CD14-positive monocyte (primary cell): ENCODE data around the gene SCCPDH. TPM values are rescaled to one million over a fixed set of nuclear protein-coding genes. Genes with fewer than 3 reads are reported as not detected.

Source experiments
- DNase-seq, 3 donors: peaks; one replicate each; pipeline ENCODE4 v3.0.0-alpha.2; 2011 to 2022
- H2AFZ ChIP-seq: 2 replicates; pipeline ENCODE4 v1.6.0; 2012; ENCODE audit warnings: mild to moderate bottlenecking, low read depth, low read length, inconsistent platforms; ENCODE audit not compliant: insufficient read depth, poor library complexity, severe bottlenecking
- H3K27ac ChIP-seq, 2 donors: 1 replicate in 1 of 2; 2 replicates in 1 of 2; pipeline ENCODE4 v1.5.1; 2012 to 2013; ENCODE audit warnings: low read length in 2 of 2, control low read depth in 1 of 2, inconsistent platforms in 1 of 2, low read depth in 1 of 2, mild to moderate bottlenecking in 1 of 2
- H3K27me3 ChIP-seq, 2 donors: one replicate each; pipeline versions ENCODE4 v1.6.0 to v1.6.1; 2011 to 2013; ENCODE audit warnings: low read length in 2 of 2; ENCODE audit not compliant: control insufficient read depth in 2 of 2, insufficient read depth in 2 of 2
- H3K36me3 ChIP-seq, 2 donors: replicated peaks in 1 of 2; 1 replicate in 1 of 2; 2 replicates in 1 of 2; pipeline versions ENCODE4 v1.5.1 to v1.6.1; 2012 to 2013; ENCODE audit warnings: low read length in 2 of 2, control low read depth in 1 of 2, inconsistent platforms in 1 of 2, mild to moderate bottlenecking in 1 of 2; ENCODE audit not compliant: insufficient read depth in 2 of 2, control insufficient read depth in 1 of 2
- H3K4me1 ChIP-seq, 2 donors: 1 replicate in 1 of 2; 2 replicates in 1 of 2; pipeline versions ENCODE4 v1.5.1 to v1.6.1; 2012 to 2013; ENCODE audit warnings: low read length in 2 of 2, control low read depth in 1 of 2, inconsistent platforms in 1 of 2, mild to moderate bottlenecking in 1 of 2, moderate library complexity in 1 of 2; ENCODE audit not compliant: insufficient read depth in 2 of 2, control insufficient read depth in 1 of 2
- H3K4me2 ChIP-seq: replicated peaks from 2 replicates; pipeline ENCODE3; 2012; ENCODE audit warnings: low read length, moderate library complexity, mild to moderate bottlenecking; ENCODE audit not compliant: poor library complexity, severe bottlenecking; ENCODE audit errors: extremely low read depth
- H3K4me3 ChIP-seq, 3 experiments: fragments of 200-600 bp in 1 of 3; sonication (generic) in 1 of 3; replicated peaks in 1 of 3; 1 replicate in 2 of 3; 2 replicates in 1 of 3; pipeline ENCODE4 v1.5.1; 2011 to 2013; ENCODE audit warnings: low read length in 3 of 3, mild to moderate bottlenecking in 3 of 3, control low read depth in 2 of 3, low read depth in 2 of 3, inconsistent platforms in 1 of 3, moderate library complexity in 1 of 3
- H3K79me2 ChIP-seq: 2 replicates; pipeline ENCODE4 v1.6.0; 2012; ENCODE audit warnings: mild to moderate bottlenecking, control low read depth, inconsistent platforms, low read length, moderate library complexity; ENCODE audit not compliant: insufficient read depth
- H3K9ac ChIP-seq: 2 replicates; pipeline ENCODE4 v1.6.0; 2017; ENCODE audit warnings: low read length, mild to moderate bottlenecking; ENCODE audit not compliant: insufficient read depth, poor library complexity, severe bottlenecking
- H3K9me3 ChIP-seq, 2 donors: replicated peaks in 1 of 2; 1 replicate in 1 of 2; 2 replicates in 1 of 2; pipeline versions ENCODE4 v1.5.1 to v1.6.1; 2012 to 2013; ENCODE audit warnings: low read length in 2 of 2, control low read depth in 1 of 2; ENCODE audit not compliant: control insufficient read depth in 1 of 2, insufficient read depth in 1 of 2
- H4K20me1 ChIP-seq: 2 replicates; pipeline ENCODE4 v1.6.0; 2012; ENCODE audit warnings: mild to moderate bottlenecking, low read length, control low read depth, moderate library complexity; ENCODE audit not compliant: insufficient read depth
- H3K27ac Mint-ChIP-seq, 7 donors: one replicate each; pipeline ENCODE4 v1.8.0; 2020; ENCODE audit warnings: mild to moderate bottlenecking in 7 of 7, mixed read lengths in 7 of 7, moderate library complexity in 6 of 7, inconsistent platforms in 2 of 7
- H3K27me3 Mint-ChIP-seq, 3 donors: one replicate each; pipeline ENCODE4 v1.8.0; 2021 to 2022; ENCODE audit warnings: low read depth in 3 of 3, mild to moderate bottlenecking in 3 of 3, mixed read lengths in 3 of 3, moderate library complexity in 3 of 3, inconsistent platforms in 1 of 3
- H3K36me3 Mint-ChIP-seq, 2 donors: one replicate each; pipeline ENCODE4 v1.8.0; 2020; ENCODE audit warnings: mixed read lengths in 2 of 2, inconsistent platforms in 1 of 2, mild to moderate bottlenecking in 1 of 2
- H3K4me1 Mint-ChIP-seq: one replicate; pipeline ENCODE4 v1.8.0; 2020; ENCODE audit warnings: mild to moderate bottlenecking, mixed read lengths
- H3K4me3 Mint-ChIP-seq, 2 donors: one replicate each; pipeline ENCODE4 v1.8.0; 2020; ENCODE audit warnings: mild to moderate bottlenecking in 2 of 2, mixed read lengths in 2 of 2, moderate library complexity in 1 of 2
- H3K9me3 Mint-ChIP-seq, 7 donors: one replicate each; pipeline ENCODE4 v1.8.0; 2020 to 2022; ENCODE audit warnings: mixed read lengths in 7 of 7, mild to moderate bottlenecking in 6 of 7, moderate library complexity in 6 of 7, inconsistent platforms in 2 of 7
- WGBS: methylation state at CpG from one replicate; pipeline ENCODE4 v1.1.5; 2013; ENCODE audit warnings: missing lambda C conversion rate; ENCODE audit not compliant: insufficient coverage; 5-methylcytosine and 5-hydroxymethylcytosine counted together
- intact Hi-C, 2 donors: fragments of 100-400 bp; cut with micrococcal nuclease; formaldehyde crosslinking; loops; one replicate each; pipeline versions ENCODE4 v1.15.0 to v1.15.1; 2023
- polyA plus RNA-seq, 3 donors: library from polyadenylated mRNA; depleted of rRNA in 1 of 3; unstranded in 2 of 3; stranded (reverse) in 1 of 3; fragments of 300-500 nt in 2 of 3; fragments of >200 nt in 1 of 3; fragmentation: Illumina TruSeq in 2 of 3; gene quantifications; 1 replicate in 2 of 3; 2 replicates in 1 of 3; pipeline ENCODE4 v1.2.3, GENCODE V29; 2012 to 2021
- TF ChIP-seq, protein P1 (sequence below): fragments of 200-600 bp; IDR thresholded peaks from one replicate; pipeline ENCODE4 v1.8.0; 2022; ENCODE audit warnings: antibody characterized with exemption, mild to moderate bottlenecking

Gene SCCPDH
- polyA plus RNA-seq, 3 donors = 7.3 to 25.3 (median 22.7) TPM

- H3K4me1 Mint-ChIP-seq = peaks cover 16% of the 10 kb centered on the region
Measured at GRCh38 chr1:246795906-246796694, 71.9 kb downstream of the SCCPDH start.

DNA sequence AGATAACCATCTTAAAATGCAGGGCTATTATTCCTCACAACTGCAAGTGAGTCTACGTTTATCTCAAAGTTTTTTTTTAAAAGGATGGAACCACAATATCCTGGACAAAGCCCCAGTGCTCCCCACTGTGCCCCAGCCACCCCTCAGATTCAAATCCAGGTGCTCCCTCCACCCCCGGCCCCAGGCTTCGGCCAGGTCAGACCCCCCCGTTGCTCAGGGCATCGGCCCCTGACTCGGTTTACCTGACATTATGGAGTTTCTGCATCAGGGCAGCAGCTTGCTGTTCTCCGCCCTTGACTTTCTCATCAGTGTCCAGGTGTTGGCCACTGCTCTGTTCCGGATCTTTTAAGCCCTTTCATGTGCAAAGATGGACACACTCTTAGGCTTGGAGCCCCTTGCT, 72.9 kb downstream of the SCCPDH start:
- no peaks in the 10 kb centered on the region for H3K36me3 Mint-ChIP-seq
- H3K27me3 Mint-ChIP-seq = peaks cover 0 to 6% (median 5%) of the 10 kb centered on the region in 3 donors
- H3K4me1 ChIP-seq = peaks cover 9% of the 10 kb centered on the region in 2 donors
- H3K27me3 ChIP-seq = no peaks in the 10 kb centered on the region
- no peaks in the 10 kb centered on the region for H3K79me2 ChIP-seq
- H2AFZ ChIP-seq = no peak overlapping the region
- no peak overlapping the region for H3K4me3 Mint-ChIP-seq
- peaks cover 0 to 6% (median 2%) of the 10 kb centered on the region in 7 donors for H3K9me3 Mint-ChIP-seq
- H3K4me2 ChIP-seq = no peak overlapping the region
- no peak for DNase-seq
- H3K27ac ChIP-seq = no peak overlapping the region
- no peaks in the 10 kb centered on the region for H3K36me3 ChIP-seq
- H3K9me3 ChIP-seq = no peaks in the 10 kb centered on the region
- intact Hi-C loops = no loop called here
- TF ChIP-seq, protein P1, sequence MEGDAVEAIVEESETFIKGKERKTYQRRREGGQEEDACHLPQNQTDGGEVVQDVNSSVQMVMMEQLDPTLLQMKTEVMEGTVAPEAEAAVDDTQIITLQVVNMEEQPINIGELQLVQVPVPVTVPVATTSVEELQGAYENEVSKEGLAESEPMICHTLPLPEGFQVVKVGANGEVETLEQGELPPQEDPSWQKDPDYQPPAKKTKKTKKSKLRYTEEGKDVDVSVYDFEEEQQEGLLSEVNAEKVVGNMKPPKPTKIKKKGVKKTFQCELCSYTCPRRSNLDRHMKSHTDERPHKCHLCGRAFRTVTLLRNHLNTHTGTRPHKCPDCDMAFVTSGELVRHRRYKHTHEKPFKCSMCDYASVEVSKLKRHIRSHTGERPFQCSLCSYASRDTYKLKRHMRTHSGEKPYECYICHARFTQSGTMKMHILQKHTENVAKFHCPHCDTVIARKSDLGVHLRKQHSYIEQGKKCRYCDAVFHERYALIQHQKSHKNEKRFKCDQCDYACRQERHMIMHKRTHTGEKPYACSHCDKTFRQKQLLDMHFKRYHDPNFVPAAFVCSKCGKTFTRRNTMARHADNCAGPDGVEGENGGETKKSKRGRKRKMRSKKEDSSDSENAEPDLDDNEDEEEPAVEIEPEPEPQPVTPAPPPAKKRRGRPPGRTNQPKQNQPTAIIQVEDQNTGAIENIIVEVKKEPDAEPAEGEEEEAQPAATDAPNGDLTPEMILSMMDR = no peak
- H3K4me3 ChIP-seq = no peak overlapping the region
- H3K4me1 Mint-ChIP-seq = peaks cover 16% of the 10 kb centered on the region
- 84% methylated on average over 8 of the region's 8 CpGs for WGBS
- no peaks in the 10 kb centered on the region for H4K20me1 ChIP-seq
- H3K9ac ChIP-seq = no peak overlapping the region
- no peak overlapping the region for H3K27ac Mint-ChIP-seq

More at GRCh38 chr1:246795906-246796694, 71.9 kb downstream of the SCCPDH start:
- Mint-ChIP-seq H3K9me3 (peaks cover 0 to 6% (median 2%) of the 10 kb centered on the region in 7 donors), H3K4me3 (no peak overlapping the region), H3K27ac (no peak overlapping the region), H3K36me3 (no peaks in the 10 kb centered on the region), H3K27me3 (peaks cover 0 to 6% (median 3%) of the 10 kb centered on the region in 3 donors)
- H3K79me2 ChIP-seq = no peaks in the 10 kb centered on the region
- no peak overlapping the region for H2AFZ ChIP-seq
- TF ChIP-seq, protein P1 = no peak
- H3K4me2 ChIP-seq = no peak overlapping the region
- no peak overlapping the region for H3K4me3 ChIP-seq
- WGBS = 97% methylated on average over 26 of the region's 30 CpGs
- no peaks in the 10 kb centered on the region for H4K20me1 ChIP-seq
- H3K36me3 ChIP-seq = no peaks in the 10 kb centered on the region
- intact Hi-C loops = no loop called here
- H3K27ac ChIP-seq = no peak overlapping the region
- H3K9me3 ChIP-seq = no peaks in the 10 kb centered on the region
- H3K9ac ChIP-seq = no peak overlapping the region
- no peaks in the 10 kb centered on the region for H3K27me3 ChIP-seq
- H3K4me1 ChIP-seq = peaks cover 9% of the 10 kb centered on the region in 2 donors
- no peak for DNase-seq
